GM21737 (cell line): ENCODE measurements around the gene VPS39.

ENCODE experiments used
- ATAC-seq: cut with Tn5 transposase; IDR thresholded peaks from one replicate; pipeline ENCODE4 v1.9.1; 2021; ENCODE audit warnings: mild to moderate bottlenecking, moderate library complexity; ENCODE audit not compliant: unreplicated experiment

The VPS39 gene

DNA sequence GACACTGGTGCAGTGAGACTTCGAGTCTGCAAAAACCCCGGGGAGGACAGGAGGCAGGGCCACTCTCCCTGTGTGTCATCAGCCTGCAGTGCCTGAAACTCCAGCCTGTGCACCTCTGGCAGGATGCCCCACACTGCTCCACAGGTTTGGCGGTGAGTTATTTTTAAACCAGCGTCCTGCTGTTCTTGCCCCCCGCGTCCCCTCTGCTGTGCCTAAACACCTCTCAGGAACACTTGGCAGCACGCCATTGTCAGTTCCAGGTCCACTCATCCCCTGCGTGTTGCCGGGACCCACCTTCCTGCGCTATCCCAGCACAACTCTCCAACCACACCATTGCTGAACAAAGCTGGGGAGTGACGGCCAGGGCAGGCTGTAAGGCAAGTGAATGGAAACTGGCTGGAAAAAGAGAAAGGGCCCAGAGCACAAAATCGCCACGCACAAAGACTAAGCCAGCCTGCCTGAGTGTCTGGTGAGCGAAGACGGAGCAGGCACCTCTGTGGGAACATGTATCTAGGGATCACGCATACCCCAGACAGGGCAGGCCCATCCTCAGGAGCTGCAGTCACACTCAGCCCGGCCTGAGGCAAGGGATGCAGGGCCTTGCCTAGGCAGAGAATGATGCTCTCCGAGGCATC lies 48.6 kb downstream of the VPS39 start:
- ATAC-seq: no peak

DNA sequence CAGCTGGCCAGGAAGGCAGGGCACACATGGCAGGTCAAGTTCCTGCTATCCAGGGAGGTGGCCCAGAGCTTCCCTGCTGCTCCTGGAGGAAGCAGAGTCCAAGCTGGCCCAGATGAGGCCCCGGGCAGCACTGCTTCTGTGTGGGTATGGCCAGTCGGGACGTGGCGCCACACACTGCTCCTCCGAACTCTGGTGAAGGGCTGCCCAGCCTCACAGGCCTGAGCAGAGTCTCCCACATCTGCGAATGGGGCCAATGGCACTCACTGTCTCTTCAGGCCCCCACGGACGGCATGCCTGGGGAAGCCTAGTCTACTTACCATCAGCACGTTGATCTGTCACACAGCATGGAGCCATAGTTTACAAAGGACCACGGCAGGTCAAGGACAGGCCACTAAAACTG lies 49.2 kb downstream of the VPS39 start:
- no peak for ATAC-seq

DNA sequence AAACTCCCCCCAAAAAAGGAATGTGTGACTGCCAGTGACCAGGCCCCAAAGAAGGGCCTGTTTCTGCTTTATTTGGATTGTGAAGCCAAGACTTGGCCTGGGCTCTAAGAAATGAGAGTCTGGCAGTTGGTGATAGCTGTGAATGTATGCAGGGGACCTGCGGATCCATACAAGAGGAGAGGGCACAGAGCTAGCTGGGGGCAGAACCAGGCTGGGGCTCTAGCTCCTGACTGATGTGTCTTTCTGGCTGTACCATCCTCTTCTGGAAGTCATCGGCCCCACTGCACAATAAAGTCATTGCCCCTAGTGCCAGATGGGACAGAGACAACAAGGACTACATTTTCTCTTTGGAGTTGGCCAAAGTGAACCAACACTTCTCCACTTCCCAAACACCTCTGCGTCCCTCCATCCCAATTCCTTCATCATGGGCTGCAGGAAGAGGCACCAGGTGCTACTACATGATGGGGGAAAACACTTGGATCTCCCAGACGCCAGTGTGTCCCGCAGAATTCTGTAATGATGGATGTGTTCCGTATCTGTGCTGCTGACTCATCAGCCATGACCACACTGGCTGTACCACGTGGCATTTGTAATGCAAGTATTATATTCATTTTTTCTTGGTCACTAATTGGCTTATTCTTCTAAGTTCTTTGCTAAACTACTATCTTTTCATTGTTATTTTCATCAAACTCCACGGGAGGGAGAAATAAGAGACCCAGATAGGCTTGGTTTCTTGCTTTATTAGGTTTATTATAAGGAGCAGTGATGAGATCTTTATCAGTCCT lies 49.9 kb downstream of the VPS39 start:
- ATAC-seq: no peak

DNA sequence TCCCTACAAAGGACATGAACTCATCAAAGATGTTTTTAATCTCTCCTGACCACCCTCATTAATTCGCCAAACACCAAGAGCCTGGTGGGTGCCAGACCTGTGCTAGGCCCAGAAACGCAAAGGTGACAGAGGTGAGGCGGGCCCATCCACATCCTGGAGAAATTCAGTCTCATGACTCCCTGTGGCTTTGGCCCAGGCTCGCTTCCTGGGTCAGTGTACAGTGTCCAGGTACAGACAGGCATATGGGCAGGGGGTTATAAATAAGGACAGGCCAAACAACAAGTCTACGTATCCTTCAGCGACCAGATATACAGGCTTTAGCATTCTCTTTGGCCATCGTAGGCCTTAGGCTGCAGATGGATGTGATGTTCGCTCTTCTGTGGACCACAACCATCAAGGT lies 50.7 kb downstream of the VPS39 start:
- ATAC-seq: no peak

DNA sequence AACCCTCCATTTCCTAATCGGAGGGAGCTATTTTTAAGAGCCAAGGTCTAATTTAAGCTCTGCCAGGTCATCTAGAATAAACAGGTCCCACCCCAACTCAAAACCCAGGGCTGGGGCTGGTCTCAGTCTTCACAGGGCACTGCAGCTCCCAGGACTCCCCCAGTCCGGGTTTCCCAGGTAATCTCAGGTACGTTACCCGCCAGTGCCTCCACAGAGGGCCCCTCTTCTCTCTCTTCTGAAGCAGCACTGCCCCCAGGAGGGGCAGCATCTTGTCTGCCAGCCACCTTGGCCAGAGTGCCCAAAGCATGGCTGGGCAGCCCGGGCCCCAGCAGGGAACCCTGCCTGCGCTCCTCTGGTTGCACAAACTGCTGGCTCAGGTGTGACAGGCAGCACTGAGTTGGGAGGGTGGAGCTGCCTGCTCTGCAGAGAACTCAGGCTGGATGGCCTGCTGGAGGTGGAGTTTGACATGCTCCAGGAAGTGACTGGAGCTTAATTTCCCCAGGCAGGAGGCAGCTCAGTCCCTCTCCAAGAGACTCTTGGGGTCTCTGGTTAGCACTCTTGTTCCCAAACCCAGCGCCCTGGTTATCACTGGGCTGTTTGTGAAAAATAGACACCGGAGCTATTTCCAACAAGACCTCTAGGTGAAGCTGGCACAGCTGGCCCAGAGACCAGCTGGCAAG lies 51.7 kb downstream of the VPS39 start, which contains the start of gene PLA2G4F:
Gene PLA2G4F (minus strand): TSS at position 394 of the 680 bp plus-strand sequence. CDS start 87 bp downstream, at position 307.
- ATAC-seq: no peak

DNA sequence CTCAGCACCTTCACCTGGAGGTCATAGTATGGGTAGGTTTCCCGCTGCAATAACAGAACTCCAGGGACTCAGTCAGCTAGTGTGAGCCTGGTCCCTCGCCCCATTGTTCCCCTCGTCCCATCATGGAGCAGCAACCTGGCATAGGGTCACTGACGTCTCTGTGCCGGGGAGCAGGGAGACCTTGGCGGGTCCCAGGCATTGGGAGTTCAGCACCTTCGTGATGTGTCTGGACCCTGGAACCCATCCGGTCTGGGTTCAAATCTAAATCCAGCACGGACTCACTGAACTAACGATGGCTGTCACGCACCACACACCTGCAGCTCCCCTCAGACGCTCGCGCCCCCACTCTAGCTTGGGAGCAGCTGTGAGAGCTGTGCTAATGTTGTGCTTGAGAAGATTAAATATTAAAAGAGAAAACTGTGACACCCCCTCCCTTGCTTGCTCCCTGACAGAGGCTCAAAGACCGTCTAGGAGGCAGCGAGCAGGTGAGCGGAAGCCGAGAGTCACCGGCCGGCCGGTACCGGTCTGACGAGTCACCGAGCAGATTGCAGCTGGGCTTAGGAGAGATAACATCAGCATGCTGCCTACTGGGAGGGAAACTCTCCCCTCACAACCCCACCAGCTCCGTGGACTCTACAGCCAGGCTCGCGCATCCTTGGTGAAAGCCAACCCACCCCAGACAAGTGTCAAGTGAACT lies 52.4 kb downstream of the VPS39 start:
- no peak for ATAC-seq

DNA sequence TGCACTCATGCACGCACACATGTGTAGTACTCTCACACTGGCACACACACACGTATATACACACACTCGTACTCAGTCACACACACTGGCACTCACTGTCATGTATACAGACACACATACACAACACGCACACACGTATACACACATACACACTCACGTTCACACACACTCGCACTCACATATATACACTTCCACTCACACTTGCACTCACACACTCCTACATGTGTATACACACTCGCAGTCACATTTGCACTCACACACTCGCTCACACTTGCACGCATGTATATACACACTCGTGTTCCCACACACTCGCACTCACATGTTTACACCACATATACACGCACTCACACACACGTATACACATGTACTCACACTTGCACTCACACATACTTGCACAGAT lies 53.1 kb downstream of the VPS39 start:
- no peak for ATAC-seq

DNA sequence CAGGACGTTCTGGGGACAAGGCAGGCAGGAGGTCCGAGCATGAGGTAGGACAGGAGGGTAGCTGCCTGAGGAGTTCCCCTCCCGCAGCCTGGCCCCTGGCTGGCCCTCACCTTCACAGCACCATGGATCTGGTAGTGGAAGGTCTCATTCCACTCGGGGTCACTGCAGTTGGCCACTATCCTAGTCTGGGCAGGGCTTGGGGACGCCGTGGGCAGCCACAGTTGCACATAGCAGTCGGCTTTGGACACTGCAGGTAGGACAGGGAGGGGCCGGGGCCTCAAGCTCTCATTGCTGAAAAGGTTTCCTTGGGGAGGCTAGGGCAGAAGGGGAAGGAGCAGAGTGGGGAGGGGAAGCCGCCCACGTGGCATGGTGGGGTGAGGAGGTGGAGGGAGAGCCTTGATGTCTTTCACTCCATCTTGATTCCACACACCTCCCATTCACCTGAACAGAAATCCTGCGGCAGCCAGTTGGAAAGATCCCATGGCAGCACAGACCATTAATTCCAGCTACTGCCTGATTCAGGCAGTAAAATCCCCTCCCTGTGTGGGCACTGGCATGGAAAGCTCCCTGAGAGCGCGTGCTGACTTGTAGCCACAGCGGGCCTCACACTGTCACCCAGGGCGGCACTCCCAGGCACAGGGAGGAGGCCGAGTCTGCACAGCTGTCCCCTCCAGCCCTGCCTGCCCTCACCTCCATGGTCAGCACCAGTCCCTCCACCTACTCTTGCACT lies 53.7 kb downstream of the VPS39 start:
- ATAC-seq: no peak

DNA sequence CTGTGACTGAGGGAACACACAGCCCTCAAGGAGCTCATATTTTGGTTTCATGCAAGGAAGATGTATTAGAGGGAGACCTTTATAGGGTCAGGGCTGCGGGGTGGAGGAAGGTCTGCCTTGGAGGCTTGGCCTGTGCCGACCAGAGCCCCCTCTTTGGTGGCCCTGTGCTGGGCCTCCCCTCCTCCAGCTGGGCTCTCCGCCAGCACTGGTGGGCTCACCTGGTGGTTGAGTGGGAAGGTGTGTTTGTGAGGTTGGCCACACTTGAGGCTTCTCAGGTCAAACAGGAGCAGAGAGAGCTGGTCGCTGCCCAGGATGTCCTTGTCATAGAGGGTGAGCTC lies 54.3 kb downstream of the VPS39 start:
- no peak for ATAC-seq

DNA sequence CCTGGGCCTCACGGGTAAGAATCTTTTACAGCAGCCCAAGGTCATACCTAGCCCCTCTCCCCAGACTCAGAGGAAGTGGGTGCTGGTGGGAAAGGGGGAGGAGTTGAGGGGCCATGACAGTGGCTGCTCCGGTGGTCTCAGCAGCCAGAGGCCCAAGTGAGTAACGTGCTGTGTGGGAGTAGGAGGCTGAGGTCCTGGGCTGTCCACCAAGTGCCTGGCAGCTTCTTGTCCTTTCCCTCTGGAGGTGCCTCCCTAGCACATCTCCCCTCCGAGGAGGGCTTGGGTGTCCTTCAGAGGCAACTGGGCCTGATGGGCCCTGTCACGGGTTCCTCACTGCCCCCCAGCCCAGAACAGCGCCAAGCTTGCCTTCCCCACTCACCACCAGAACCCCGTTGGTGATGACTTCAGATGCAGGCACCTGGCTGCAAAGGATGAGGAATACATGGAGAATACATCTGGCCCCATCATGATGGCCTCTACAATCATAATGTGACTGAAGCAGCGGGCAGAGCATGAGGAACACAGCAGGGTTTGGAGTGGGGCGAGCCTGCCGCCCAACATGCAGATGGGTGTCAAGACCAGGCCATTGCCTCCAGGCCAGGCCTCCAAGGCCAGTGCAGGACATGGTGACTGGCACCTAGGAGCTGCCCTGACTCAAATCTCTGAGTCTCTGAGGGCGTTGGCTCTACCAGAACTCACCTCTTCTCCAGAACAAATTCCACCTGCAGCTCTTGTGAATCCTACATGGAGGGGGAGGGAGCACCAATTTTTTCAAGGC lies 55.0 kb downstream of the VPS39 start:
- ATAC-seq: no peak

DNA sequence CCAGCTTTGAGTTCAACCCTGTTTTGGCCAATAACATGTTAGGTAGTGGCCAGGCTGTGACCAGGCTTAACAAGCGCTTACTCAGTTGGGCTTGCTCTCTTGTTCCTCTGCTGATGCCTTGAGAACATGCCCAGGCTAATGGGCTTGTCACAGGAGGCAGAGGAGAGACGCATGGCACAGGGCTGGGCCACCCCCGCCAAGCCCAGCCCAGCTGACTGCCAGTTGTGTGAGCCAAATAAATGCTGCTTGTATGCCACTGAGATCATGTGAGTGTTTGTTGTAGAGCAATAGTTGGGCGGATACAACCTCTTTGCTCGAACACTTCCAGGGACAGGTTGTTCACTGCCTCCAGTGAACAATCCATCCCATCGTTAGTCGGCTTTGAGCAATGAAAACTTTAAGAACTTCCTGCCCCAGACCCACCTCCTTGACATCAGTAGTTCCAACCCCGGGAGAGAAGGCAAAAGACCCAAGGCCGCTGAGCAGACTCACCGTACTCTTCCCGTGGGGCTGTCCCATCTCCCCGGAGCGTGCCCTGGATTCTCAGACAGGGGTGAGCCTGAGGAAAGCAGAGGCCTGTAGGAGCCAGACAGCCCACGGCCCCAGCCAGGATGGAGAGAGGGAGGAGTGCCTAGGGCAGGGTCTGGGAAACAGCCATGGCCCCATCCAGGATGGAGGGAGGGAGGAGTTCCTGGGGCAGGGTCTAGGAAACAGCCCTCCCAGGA lies 55.7 kb downstream of the VPS39 start:
- ATAC-seq: no peak

DNA sequence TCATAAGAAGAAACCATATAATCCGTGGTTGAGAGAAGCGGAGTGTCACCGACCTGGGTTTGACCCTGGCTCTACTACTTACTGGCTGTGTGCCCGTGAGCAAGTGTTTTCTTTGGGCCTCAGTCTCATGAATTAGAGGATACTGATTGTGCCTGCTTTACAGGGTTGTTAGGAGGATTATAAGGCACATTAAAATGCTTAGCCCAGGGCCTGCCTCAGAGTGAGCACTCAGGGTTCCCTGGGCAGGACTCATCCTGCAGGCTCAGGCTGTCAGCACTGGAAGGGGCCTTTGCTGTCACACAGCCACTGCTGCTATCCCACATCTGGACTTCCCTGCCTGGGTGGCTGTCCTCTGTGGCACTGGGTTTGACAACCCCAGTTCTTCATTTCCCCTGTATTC lies 56.4 kb downstream of the VPS39 start:
- ATAC-seq: no peak

DNA sequence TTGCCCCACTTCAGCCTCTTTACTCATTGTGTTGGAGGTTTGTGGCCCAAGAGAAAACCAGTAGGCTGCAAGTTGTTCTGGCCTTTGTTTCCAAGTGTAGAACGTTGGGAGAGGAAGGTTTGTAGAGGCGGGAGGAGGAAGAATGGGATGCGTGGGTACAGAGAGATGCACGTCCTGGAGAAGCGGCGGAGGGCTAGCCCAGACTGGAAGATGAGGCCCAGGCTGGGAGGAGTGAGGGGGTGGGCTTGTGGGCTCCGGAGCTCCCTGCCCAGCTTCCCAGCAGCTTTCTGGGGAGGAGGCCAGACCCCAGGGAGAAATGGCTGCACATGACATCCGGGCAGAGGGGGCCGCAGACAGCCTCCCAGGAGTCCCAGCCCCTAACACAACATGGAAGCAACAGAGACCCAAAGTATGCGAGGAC lies 57.0 kb downstream of the VPS39 start:
- no peak for ATAC-seq

DNA sequence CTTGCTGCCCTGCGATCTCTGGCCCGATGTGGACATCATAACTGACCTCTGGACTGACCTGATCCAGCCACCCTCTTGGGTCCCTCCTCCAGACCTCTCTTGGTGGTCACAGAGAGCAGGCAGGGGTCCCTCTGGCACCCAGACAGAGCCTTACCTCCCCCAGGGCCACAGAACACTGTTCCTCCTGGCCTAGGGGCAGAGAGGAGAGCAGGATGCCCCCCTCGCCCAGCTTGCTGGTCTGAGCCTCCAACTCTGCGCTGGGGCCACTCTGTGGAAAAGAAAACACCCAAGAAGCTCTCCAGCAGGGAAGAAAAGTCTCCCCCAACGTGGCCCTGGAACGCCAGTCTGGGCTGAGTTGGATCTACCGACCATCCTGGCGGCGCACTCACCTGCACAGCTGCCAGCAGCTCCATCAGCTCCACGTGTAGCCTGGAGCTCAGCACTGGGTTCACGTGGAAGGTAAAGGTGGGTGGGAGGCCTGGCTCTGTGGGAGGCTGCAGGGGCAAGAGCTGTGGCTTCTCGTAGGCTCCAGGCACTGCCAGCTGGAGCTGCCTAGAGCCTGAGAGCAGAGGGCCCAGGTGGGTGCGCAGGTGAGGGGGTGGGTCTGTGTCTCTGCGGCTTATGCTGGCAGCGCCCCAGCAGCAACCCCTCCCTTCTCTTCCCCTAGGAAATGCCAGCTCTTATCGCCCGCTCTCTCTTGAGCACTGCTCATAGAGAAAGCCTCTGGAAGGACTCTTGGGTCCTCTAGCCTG lies 57.7 kb downstream of the VPS39 start:
- no peak for ATAC-seq

DNA sequence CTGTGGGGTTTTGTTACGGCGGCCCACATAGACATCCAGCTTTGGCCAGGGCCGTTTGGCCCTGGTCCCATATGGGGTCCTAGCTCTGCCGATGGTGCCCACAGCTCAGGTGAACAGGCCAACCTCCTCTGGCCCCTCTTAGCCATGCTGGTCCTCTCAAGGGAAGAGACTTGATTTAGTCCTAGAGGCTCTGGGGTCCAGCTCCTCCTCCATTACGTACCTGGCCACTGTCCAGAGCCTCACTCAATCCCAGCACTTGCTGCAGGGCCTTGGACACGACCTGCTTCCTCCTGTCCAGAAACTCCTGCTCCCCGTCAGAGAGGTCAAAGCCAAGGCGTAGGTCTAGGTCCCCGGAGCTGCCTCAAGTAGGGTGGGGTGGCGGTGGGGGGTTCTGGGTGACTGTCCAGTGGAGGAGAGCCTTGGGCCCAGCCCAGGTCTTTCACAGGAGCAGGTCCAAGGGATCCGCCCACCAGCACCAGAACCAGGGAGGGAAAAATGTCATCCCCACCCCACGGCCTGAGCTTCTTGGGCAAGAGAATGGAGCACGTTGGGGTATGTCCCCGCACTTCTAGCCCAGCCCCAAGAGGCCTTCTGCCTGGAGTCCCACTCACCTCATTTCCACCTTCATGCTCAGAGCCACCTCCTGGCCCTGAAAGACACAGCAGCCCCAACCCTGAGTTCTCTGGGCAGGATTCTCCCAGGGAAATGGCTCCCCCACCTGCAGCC lies 58.4 kb downstream of the VPS39 start:
- ATAC-seq: no peak

DNA sequence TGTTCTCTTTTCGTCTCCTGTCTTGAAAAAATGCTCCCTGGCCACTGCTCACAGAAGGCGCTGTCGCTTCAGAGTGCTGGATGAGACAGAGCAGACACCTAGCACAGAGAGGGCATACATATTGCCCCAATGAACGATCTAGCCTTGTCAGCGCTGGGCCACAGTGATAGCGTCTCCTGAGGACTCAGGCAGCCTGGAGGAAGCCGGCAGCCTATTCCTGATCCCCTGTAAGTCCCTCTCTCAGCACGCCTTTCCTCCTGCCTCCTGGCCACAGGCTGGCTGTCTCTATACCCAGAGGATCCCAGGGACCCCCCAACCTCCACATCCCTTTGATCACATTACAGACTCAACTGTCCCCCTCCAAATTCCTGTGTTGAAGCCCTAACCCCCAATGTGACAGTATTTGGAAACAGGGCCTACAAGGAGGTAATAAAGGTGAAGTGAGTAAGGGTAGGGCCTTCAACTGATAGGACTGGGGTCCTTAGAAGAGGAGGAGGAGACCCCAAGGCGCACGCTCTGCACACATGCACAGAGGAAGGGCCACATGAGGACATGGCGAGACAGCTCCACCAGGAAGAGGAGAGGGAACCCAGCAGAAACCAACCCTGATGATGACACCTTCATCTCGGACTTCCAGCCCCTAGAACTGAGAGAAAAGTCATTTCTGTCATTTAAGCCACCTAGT lies 59.2 kb downstream of the VPS39 start:
- ATAC-seq: no peak

DNA sequence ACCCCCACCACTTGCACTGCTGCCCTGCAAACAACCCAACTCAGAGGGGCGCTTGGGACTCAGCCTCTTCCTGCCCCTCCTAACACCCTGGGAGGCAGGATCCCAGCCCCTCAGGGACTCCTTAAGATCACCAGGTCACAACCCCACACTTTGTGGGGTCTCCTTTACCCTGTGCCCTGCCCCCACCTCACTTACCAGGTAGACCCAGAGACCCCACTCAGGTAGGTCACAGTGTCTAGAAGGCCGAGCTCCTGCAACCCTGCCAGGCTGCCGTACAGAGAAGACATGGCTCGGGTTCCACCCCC lies 60.7 kb downstream of the VPS39 start:
- no peak for ATAC-seq
